Measurements from ENCODE around the gene MDM2.
"Not testable (repeated sequence)": the region's sequence is repeated elsewhere in the genome, so short reads cannot be mapped to it uniquely, and the experiment has no call there.

MDM2 gene

DNA sequence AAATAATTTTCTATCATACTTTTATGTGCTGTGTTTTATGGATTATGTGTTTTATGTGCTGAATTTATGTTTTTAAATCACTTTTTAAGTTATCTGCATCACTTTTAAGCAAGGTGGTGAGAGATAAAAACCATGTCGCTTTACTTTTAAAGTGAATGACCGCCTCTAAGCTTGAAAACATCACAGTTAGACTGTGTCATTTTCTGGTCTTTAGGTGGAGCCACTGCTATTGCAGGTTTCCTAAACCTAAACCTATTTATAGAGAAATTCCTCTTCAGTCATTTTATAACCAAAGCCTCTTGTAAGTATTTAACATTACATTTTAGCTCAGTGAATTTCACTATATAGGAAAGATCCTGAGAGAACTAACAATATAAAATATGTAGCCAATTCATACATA is 21.0 kb upstream of the MDM2 start:
- no peak for DNase-seq (ENCODE audit: low read depth)

DNA sequence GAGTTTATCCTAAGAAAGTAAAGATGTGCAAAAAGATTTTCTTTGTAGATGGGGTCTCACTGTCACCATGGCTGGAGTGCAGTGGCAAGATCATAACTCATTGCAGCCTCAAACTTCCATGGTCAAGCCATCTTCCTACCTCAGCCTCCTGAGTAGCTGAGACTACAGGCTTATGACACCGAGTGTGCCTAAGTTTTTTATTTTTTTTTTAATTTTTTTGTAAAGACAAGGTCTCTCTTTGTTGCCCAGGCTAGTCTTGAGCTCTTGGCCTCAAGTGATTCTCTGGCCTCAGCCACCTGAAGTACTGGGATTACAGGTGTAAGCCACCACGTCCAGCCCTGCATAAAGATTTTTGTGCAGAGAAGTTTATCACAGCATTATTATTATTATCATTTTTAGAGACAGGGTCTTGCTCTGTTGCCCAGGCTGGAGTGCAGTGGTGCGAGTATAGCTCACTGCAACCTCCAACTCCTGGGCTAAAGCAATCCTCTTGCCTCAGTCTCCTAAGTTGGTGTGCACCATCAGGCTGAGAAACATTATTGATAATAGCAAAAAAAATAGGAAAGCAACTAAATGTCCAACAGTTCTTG is 19.3 kb upstream of the MDM2 start:
- DNase-seq (ENCODE audit: low read depth), result no peak

DNA sequence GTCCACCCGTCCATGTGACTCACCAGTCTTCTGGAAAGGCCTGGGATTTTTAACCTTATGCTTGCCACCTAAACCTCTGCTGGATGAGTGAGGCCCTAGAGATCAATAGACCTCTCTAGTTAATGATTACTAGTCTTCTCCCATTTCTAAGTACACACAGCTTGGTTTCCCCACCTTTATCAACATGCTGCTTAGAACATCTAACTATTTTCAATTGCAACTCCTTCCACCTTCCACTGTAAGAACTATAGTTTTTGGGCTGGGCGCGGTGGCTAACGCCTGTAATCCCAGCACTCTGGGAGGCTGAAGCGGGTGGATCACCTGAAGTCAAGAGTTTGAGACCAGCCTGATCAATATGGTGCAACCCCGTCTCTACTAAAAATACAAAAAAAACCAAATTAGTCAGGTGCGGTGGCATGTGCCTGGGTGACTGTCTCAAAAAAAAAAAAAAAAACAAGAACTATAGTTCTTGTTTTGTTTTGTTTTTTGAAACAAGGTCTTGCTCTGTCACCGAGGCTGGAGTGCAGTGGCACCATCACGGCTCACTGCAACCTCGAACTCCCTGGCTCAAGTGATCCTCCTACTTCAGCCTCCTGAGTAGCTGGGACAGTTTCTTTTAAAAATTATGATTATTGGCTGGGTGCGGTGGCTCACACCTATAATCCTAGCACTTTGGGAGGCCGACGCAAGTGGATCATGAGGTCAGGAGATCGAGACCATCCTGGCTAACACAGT is 18.7 kb upstream of the MDM2 start:
- DNase-seq (ENCODE audit: low read depth), result no peak

DNA sequence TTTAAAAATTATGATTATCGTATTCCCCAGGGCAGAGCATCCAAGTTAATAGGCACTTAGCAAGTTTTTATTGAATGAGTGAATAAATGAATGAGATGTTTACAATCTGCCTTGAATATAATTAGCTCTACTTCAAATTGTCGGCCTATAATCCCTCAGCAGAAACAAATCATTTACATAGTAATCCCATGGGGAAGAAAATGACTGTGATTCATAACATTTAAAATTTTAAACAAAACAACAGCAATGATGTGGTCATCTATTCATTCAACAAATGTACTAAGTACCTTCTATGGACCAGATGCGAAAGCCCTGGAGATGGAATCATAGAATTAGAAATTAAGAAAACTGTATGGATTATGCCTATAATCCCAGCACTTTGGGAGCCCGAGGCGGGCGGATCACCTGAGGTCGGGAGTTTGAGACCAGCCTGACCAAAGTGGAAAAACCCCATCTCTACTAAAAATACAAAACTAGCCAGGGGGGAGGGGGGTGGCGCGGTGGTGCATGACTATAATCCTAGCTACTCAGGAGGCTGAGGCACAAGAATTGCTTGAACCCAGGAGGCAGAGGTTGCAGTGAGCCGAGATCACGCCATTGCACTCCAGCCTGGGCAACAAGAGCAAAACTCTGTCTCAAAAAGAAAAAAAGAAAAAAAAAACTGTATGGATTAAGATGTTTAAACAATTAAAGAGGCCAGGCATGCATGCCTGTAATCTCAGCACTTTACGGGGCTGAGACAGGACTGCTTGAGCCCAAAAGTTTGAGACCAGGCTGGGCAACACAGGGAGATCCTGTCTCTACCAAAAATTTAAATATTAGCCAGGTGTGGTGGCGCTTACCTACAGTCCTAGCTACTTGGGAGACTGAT is 17.7 kb upstream of the MDM2 start:
- DNase-seq (ENCODE audit: low read depth), result no peak

DNA sequence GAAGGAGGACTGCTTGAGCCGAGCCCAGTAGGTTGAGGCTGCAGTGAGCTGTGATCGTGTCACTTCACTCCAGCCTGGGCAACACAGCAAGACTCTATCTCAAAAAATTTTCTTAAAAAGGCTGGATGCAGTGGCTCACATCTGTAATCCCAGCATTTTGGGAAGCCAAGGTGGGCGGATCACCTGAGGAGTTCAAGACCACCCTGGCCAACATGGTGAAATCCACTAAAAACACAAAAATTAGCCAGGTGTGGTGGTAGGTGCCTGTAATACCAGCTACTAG is 17.1 kb upstream of the MDM2 start:
- DNase-seq (ENCODE audit: low read depth), result no peak

DNA sequence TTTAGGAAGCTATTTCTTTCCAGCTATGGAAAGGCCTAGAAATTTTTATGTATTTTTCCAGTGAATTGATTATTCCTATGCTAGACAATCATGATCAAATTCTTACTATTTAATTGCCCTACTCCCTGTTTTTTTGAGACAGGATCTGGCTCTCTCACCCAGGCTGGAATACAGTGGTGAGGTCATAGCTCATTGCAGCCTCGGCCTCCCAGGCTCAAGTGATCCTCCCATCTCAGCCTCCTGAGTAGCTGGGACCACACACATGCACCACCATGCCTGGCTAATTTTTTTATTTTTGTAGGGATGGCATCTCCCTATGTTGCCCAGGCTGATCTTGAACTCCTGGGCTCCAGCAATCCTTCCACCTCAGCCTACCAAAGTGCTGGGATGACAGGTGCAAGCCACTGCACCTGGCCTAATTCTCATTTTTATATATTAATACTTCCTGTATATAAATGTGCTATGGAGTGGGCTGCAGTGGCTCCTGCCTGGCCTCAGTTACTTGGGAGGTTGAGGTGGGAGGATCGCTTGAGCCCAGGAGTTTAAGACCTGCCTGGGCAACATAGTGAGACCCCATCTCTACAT is 16.0 kb upstream of the MDM2 start:
- no peak for DNase-seq (ENCODE audit: low read depth)

DNA sequence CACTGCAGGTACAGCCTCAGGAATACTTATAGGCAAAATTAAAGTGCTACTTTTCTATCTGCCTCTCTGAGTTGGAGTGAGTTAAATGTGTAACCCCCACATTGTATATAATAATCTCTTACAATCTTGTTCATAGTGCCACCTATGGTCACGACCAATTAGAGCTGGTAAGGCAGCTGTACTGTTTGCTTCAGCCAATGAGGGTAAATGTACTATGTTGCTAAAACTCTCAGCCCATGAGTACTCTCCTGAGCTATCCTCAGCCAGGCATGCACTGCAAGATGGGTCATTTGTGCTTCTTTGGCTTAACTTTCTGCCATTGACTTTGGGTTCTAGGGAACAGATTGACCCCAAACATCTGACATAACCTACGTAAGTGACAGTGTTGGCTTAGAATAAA is 15.0 kb upstream of the MDM2 start:
- no peak for DNase-seq (ENCODE audit: low read depth)

DNA sequence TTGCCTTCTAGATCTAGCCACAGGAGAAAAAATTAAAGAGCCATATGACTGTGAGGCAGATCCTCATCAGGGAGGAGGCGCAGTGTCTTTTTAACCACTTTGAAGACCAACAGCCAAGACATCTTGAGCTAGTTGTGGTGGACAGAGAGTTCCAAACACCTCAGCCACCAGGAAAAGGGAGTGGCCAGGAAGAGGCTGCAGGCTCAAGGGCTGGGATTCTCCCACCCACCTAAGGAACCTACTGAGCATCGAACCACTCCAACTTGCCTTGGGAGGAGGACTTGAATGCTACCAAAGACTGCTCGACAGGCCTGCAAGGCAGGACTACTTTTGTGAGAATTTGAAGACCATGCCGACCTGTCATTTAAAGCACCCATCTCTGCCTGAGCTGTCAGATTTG is 14.5 kb upstream of the MDM2 start:
- no peak for DNase-seq (ENCODE audit: low read depth)

DNA sequence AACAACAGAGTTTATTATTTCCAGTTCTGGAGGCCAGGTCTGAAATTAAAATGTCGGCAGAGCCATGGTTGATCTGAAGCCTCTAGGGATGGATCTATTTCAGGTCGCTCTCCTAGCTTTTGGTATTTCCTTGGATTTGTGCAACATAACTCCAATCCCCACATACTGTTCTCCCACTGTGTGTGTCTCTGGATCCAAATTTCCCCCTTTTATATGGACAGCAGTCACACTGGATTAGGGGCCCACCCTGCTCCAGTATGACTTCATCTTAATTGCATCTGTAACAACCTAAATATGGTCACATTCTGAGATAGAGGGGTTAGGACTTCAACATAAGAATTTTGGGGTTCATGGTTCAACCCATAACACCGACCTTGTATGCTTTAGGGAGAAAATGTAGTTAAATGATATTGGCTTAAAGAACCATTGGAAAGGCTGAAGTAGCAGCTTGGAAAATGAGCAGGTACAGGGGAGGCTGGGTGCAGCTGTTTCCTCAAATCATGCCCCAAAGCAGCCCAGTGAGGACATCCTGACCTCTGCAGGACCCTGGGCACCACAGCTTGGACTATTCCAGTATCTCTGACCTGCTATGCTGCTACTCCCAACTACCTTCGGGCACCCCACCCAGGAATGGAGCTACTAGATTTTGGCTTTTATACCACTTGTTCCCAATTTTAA is 13.9 kb upstream of the MDM2 start:
- DNase-seq (ENCODE audit: low read depth), result no peak

DNA sequence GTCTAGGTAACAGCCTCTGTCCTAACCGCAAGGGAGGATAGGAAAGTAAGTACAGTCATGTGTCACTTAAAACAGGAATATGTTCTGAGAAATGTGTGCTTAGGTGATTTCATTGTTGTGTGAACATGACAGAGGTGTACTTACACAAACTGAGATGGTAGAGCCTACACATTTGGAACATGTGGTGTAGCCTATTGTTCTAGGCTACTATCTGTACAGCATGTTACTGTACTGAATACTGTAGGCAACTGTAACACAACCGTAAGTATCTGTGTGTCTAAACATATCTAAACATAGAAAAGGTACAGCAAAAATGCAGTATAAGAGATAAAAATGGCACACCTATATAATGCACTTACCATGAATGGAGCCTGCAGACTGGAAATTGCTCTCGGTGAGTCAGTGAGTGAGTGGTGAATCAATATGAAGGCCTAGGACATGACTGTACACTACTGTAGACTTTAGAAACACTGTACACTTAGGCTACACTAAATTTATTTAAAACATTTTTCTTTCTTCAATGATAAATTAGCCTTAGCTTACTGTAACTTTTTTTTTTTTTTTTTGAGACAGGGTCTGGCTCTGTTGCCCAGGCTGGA is 13.2 kb upstream of the MDM2 start:
- DNase-seq (ENCODE audit: low read depth), result no peak

DNA sequence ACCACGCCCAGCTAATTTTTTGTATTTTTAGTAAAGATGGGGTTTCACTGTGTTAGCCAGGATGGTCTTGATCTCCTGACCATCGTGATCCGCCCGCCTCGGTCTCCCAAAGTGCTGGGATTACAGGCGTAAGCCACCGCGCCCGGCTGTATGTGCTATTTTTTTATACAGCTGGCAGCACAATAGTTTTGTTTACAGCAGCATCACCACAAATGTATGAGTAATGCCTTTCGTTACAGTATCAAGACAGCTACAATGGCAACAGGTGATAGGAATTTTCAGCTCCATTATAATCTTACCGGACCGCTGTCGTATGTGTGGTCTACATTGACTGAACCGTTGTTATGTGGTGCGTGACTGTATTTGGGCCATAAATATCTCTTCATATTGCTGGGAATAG is 11.6 kb upstream of the MDM2 start:
- DNase-seq (ENCODE audit: low read depth), result no peak

DNA sequence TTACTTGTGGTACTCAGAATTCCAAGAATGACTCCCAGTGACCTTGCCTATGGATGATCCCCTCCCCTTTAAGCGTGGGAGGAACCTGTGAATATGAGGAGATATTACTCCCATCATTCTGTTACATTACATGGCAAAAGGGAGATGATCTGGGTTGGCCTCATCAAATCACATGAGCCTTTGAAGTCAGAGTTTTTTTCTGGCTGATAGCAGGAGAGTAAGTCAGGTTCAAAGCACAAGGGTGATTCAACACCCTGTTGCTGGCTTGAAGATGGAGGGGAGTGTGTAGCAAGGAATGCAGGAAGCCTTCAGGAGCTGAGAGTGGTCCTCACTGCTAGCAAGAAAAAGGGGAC is 9.1 kb upstream of the MDM2 start:
- no peak for DNase-seq (ENCODE audit: low read depth)

DNA sequence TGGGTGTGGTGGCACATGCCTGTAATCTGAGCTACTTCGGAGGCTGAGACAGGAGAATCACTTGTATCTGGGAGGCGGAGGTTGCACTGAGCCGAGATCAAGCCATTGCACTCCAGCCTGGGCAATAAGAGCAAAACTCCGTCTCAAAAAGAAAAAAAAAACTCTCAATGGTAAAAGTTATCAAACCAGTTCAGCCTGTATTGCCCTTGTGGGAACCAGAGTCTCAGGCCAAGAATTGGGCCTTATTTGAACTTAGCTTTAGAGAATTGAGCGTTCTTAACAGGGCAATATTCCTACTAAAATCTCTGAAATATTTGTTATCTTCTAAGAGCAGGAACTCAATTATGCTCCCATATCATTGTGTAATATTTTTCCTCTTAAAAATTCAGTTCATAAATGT is 7.7 kb upstream of the MDM2 start:
- no peak for DNase-seq (ENCODE audit: low read depth)

DNA sequence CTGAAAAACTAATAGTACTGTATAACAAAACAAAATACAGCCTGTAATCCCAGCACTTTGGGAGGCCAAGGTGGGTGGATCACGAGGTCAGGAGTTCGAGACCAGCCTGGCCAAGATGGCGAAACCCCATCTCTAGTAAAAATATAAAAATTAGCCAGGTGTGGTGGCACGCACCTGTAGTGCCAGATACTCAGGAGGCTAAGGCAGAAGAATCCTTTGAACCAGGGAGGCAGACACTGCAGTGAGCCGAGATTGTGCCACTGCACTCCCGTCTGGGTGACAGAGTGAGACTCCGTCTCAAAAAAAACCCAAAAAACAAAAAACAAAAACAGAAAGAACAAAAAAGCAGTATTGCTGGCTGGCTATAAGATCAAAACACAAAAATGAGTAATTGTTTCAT is 6.9 kb upstream of the MDM2 start:
- DNase-seq (ENCODE audit: low read depth), result not testable (repeated sequence)

DNA sequence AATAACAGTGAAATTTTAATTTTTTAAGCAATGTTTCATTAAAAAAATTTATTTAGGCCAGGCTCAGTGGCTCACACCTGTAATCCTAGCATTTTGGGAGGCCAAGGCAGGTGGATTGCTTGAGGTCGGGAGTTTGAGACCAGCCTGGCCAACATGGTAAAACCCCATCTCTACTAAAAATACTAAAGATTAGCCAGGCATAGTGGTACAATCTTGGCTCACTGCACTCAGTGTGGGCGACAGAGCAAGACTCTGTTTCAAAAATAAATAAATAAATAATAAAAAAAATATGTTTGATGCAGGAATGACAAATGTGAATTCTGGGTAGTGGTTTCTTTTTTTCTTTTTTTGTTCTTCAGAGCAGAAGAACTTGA is 5.6 kb upstream of the MDM2 start:
- DNase-seq (ENCODE audit: low read depth), result not testable (repeated sequence)

DNA sequence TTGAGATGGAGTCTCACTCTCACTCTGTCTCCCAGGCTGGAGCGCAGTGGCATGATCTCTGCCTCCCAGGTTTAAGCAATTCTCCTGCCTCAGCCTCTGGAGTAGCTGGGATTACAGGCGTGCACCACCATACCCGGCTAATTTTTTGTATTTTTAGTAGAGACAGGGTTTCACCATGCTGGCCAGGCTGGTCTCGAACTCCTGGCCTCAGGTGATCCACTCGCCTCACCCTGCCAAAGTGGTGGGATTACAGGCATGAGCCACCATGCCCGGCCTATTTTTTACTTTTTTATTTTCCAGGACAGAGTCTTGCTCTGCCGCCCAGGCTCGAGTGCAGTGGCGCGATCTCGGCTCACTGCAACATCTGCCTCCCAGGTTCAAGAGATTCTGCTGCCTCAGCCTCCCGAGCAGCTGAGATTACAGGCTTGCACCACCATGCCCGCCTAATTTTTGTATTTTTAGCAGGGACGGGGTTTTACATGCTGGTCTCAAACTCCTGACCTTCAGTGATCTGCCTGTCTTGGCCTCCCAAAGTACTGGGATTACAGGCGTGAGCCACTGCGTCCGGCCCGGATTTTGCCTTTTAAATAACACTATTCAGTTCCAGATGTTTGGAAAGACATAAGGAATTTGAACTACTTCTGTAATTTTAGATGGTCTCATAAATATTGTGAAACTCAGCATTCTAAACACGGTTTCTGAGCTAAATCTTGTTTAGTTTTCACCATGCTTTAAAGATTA is 4.9 kb upstream of the MDM2 start:
- DNase-seq (ENCODE audit: low read depth), result not testable (repeated sequence)

DNA sequence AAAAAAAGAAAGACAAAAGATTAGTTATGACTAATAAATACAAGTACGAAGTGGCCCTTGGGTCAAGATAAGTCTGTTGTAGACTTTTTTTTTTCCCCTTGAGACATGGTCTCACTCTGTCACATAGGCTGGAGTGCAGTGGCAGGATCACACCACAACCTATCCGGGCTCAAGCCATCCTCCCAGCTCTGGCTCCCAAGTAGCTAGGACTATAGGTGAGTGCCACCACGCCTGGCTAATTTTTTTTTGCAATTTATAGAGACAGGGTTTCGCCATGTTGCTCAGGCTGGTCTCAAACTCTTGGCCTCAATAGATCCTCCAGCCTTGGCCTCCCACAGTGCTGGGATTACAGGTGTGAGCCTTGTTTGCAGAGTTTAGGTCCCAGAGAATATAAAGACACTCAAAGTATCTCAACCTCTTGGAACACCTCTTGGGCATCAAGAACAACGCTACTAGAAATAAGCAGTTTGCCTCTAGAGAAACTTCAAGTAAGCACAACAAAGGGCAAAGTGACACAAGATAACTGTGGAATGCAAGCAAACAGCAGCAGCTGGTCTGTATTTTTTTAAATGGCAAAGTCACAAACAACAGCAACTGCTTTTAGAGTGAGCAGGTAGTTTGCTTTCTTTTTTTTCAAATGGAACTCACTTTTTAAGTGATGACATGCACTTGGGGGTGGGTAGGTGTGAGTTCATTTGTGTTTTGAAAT is 3.9 kb upstream of the MDM2 start:
- DNase-seq (ENCODE audit: low read depth), result no peak

DNA sequence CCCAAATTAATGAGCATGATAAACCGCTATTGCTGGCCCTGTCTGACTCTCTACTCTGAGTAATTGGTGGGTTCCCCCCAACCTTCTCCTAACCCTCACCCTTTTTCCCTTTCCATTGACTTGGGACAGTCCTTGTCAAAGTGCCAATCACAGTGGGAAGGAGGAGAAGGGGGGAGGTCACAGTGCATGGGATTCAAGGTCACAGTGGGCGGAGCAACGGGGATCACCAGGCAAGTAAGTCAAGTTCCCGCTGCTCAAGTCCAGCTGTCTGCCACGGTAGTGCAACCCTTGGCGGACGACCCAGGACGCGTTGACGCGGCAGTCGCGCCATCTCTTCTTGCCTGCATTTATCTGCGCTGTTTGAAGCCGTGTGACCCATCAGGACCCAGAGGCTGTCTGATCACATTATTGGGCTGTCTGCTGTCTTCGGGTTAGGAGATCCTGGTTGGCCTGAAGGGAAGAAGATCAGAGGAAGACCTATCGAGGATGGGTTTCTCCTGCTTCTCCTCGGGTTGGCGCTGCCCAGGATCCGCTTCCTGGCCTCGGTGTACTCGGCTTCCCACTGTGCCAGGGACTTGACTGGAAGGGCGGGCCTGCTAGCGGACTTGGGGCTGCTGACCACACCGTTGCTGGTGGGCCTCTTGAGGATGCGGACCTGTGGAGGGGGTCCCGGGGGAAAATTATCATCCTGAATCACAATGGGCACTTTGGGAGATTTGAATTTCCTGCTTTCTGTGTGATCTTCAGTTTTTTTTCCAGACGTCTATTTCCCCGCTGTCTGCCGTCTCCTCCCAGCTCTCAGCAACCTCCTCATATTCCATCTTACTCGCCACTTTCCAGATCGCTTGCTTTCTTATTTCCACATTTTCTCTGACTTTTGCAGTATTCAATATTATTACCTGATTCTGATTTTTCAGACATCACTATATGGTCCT is 3.1 kb upstream of the MDM2 start:
- no peak for DNase-seq (ENCODE audit: low read depth)

DNA sequence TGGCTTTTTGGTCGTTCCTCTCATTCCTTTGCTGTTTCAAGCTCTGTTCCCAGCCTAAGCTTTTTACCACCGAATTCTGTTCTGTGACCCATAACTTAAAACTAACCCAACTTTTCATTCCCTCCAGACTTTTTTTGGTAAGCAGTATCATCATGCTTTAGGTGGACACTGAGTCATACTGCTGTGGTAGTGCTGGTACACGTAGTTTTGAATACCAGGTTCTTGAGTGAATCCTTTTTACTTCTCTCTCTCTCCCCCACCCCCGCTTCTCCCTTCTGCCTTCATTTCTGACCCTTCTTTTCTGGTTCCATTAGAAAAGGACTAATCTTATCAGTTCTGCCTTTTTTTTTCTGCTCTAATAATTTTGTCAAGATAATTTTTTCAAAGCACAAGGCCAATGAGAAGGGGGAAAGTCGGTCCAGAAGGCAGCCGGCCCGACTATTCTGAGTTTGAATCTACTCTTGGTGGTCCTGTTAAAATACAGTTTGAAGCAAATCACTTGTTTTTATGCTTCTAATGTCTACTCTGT is 2.3 kb upstream of the MDM2 start:
- no peak for DNase-seq (ENCODE audit: low read depth)

All from stimulated activated CD8-positive, alpha-beta memory T cell treated with anti-CD3 and anti-CD28 coated beads, Interleukin-15, amount 100 ng/mL, for 1 hour (primary cell).